NCI-H226 (cell line): ENCODE measurements around the gene DRG1.
"Not testable (repeated sequence)": the region's sequence is repeated elsewhere in the genome, so short reads cannot be mapped to it uniquely, and the experiment has no call there.

Experiments
- DNase-seq: peaks from one replicate; pipeline ENCODE4 v3.0.0-alpha.2; 2015

The DRG1 gene

GRCh38 chr22:31443516-31443915, 44.1 kb downstream of the DRG1 start:
- no peak for DNase-seq

- no peak for DNase-seq
Observed at GRCh38 chr22:31445642-31446041, 46.2 kb downstream of the DRG1 start.

GRCh38 chr22:31446208-31446607, 46.8 kb downstream of the DRG1 start:
- no peak for DNase-seq

GRCh38 chr22:31446767-31447166, 47.4 kb downstream of the DRG1 start:
- no peak for DNase-seq

GRCh38 chr22:31447337-31447736, 47.9 kb downstream of the DRG1 start:
- no peak for DNase-seq

- DNase-seq = no peak
Observed at GRCh38 chr22:31448382-31448781, 49.0 kb downstream of the DRG1 start.

DNA sequence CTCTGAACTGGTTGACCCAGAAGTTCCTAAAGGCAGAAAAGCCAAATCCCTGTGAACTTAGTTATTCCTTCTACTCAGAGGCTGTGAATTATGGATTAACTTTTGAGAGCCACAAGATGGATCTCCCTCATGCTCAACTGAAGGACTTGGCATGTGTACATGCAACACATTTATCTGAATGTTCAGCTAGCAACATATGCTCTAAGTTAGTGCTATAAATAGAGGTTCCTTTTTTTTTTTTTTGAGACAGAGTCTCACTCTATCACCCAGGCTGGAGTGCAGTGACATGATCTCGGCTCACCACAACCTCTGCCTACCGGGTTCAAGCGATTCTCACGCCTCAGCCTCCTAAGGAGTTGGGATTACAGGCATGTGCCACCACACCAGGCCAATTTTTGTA, 50.1 kb downstream of the DRG1 start:
- DNase-seq = no peak

GRCh38 chr22:31451709-31452571, 52.5 kb downstream of the DRG1 start:
- no peak for DNase-seq

- no peak for DNase-seq
Observed at GRCh38 chr22:31461699-31462098, 62.3 kb downstream of the DRG1 start.

DNA sequence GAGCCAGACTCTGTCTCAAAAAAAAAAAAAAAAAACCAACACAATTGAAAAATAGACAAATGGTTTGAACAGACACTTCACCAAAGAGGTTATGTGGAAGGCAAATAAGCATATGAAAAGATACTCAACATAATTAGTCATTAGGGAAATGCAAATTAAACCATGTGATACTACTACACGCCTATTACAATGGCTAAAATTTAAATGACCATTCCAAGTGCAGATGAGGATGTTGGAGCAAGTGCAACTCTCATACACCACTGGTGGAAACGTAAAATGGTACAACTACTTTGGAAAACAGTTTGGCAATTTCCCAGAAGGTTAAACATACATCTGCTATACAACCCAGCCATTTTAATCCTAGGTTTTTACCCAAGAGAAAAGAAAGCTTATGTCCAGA, 65.9 kb downstream of the DRG1 start:
- DNase-seq = no peak

- no peak for DNase-seq
Observed at GRCh38 chr22:31474743-31475142, 75.3 kb downstream of the DRG1 start.

DNA sequence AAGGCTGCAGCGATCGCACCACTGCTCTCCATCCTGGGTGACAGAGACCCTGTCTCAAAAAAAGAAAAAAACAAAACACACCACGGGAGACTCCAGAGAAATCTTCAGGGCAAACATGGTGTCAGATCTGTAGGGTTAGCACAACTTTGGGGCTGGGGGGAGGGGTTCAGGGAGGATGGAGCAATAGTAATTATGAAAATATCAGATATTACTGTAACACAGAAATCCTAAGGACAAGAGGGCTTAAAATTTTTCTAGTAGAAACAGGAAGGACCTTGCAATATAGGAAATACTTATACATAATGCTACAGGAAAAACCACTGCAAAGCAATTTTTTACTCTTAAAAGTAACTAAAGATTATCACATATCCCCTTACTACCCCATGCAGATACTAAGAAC, 76.4 kb downstream of the DRG1 start:
- DNase-seq = no peak

GRCh38 chr22:31477329-31477728, 77.9 kb downstream of the DRG1 start:
- no peak for DNase-seq

- DNase-seq = no peak
Observed at GRCh38 chr22:31481129-31481528, 81.7 kb downstream of the DRG1 start.

- DNase-seq = not testable (repeated sequence)
Observed at GRCh38 chr22:31482470-31482869, 83.1 kb downstream of the DRG1 start.
